ENCODE data around the gene HLA-E. TPM values are rescaled to one million over a fixed set of nuclear protein-coding genes. Genes with fewer than 3 reads are reported as not detected.

Gene HLA-E
- total and polyA plus RNA-seq, 2 of the 13 experiments (the other 11 are each of a cell fraction or from before 2014, with no cell fraction given), result 45.2 to 90.4 TPM

GRCh38 chr6:30489081-30490025 is at the start of gene HLA-E (continued):
- no peak for TF ChIP-seq ZNF746 (CRISPR knock-in tag; IDR thresholded peaks at IDR 0.05)
- no peak for TF ChIP-seq PHF5A (CRISPR knock-in tag; IDR thresholded peaks at IDR 0.05; ENCODE audit: low read depth, unreplicated experiment)
- peak; percentile 48 for TF ChIP-seq THAP11 (CRISPR knock-in tag; IDR thresholded peaks at IDR 0.05)
- TF ChIP-seq PLSCR1 (CRISPR knock-in tag; IDR thresholded peaks at IDR 0.05; ENCODE audit: borderline replicate concordance), result no peak
- TF ChIP-seq HBP1 (CRISPR knock-in tag; IDR thresholded peaks at IDR 0.05; ENCODE audit: low read depth), result no peak
- peak; percentile 17; the same call in 1 of the 2 replicates for TF ChIP-seq ZNF691 (CRISPR knock-in tag; IDR thresholded peaks at IDR 0.05; ENCODE audit: borderline replicate concordance, low read depth)
- no peak for TF ChIP-seq ZNF451 (CRISPR knock-in tag; IDR thresholded peaks at IDR 0.05)
- 0 out of 2 replicates have a peak, but pooled peaks have one; percentile 26 for TF ChIP-seq RARA (CRISPR knock-in tag; IDR thresholded peaks at IDR 0.05)
- no peak for TF ChIP-seq ZNF441 (CRISPR knock-in tag; IDR thresholded peaks at IDR 0.05; ENCODE audit: borderline replicate concordance)
- TF ChIP-seq POLR2G (IDR thresholded peaks at IDR 0.05; ENCODE audit: low read depth, low read length), result peak; percentile 98
- TF ChIP-seq ZNF784 (CRISPR knock-in tag; IDR thresholded peaks at IDR 0.05; ENCODE audit: borderline replicate concordance), result no peak
- TF ChIP-seq ZIK1 (CRISPR knock-in tag; IDR thresholded peaks at IDR 0.05; ENCODE audit: borderline replicate concordance, low read depth), result peak; percentile 23; the same call in 1 of the 2 replicates
- no peak for TF ChIP-seq ZBTB1 (CRISPR knock-in tag; IDR thresholded peaks at IDR 0.05; ENCODE audit: borderline replicate concordance)
- no peak for TF ChIP-seq ZC3H13 (CRISPR knock-in tag; IDR thresholded peaks at IDR 0.05)
- no peak for TF ChIP-seq NR1H2 (CRISPR knock-in tag; IDR thresholded peaks at IDR 0.05; ENCODE audit: borderline replicate concordance, low read depth)
- no peak for TF ChIP-seq SOX6 (IDR thresholded peaks at IDR 0.05)
- TF ChIP-seq SOX6 (CRISPR knock-in tag; IDR thresholded peaks at IDR 0.05), result peak; percentile 39; the same call in 1 of the 2 replicates
- TF ChIP-seq ELK4 (CRISPR knock-in tag; IDR thresholded peaks at IDR 0.05; ENCODE audit: borderline replicate concordance), result no peak; the same call in 1 of the 2 replicates
- peak; percentile 13; the same call in 1 of the 2 replicates for TF ChIP-seq CTCF (CRISPR knock-in tag; IDR thresholded peaks at IDR 0.05)
- TF ChIP-seq ZNF225 (CRISPR knock-in tag; IDR thresholded peaks at IDR 0.05), result peak; percentile 86
- TF ChIP-seq ZNF773 (CRISPR knock-in tag; IDR thresholded peaks at IDR 0.05; ENCODE audit: borderline replicate concordance), result no peak; the same call in 1 of the 2 replicates
